GM19099 (cell line): ENCODE results near the gene SLC19A2.

ENCODE experiments used
- POLR2A ChIP-seq: IDR thresholded peaks from 3 replicates; pipeline ENCODE4 v1.6.1; 2011; ENCODE audit warnings: low read depth; ENCODE audit not compliant: insufficient read length; ENCODE audit errors: extremely low read depth

Gene SLC19A2

GRCh38 chr1:169460191-169460833 is 25.4 kb downstream of the SLC19A2 start:
- no peak for TF ChIP-seq POLR2A

- no peak for TF ChIP-seq POLR2A
Measured at GRCh38 chr1:169457443-169457842, 28.3 kb downstream of the SLC19A2 start.

GRCh38 chr1:169456029-169456428 is 29.7 kb downstream of the SLC19A2 start:
- no peak for TF ChIP-seq POLR2A

- TF ChIP-seq POLR2A: no peak
Measured at GRCh38 chr1:169452921-169453320, 32.8 kb downstream of the SLC19A2 start.

GRCh38 chr1:169451218-169451824 is 34.4 kb downstream of the SLC19A2 start:
- TF ChIP-seq POLR2A: no peak

GRCh38 chr1:169443923-169444322 is 41.8 kb downstream of the SLC19A2 start:
- no peak for TF ChIP-seq POLR2A

GRCh38 chr1:169427081-169427641 is 58.6 kb downstream of the SLC19A2 start, which contains the start of gene CCDC181:
Gene CCDC181 (minus strand): TSS chr1:169427474. CDS start chr1:169424927, 2,547 bp downstream.
- no peak for TF ChIP-seq POLR2A

GRCh38 chr1:169426174-169426705 is 59.5 kb downstream of the SLC19A2 start:
- TF ChIP-seq POLR2A: no peak

GRCh38 chr1:169421309-169421708 is 64.4 kb downstream of the SLC19A2 start:
- TF ChIP-seq POLR2A: no peak

GRCh38 chr1:169414952-169415351 is 70.8 kb downstream of the SLC19A2 start:
- no peak for TF ChIP-seq POLR2A
